Mesenteric fat pad (tissue), 1 donor: ENCODE results near the gene USF1. TPM values are rescaled to one million over a fixed set of nuclear protein-coding genes. Genes with fewer than 3 reads are reported as not detected.
"Not testable (repeated sequence)": the region's sequence is repeated elsewhere in the genome, so short reads cannot be mapped to it uniquely, and the experiment has no call there.

ENCODE experiments used
- DNase-seq: peaks from one replicate; pipeline ENCODE4 v3.0.0-alpha.2; 2020; ENCODE audit warnings: low spot score
- total RNA-seq: library from RNA; stranded (reverse); fragmentation: NEBNext Ultra II Directional; extraction: Animal tissue kit (Norgen Biotek cat#: 25700); gene quantifications from one replicate; pipeline ENCODE4 v1.2.1, GENCODE V29; 2021
- donor health status: DM: yes; HTN: yes; CAD: no.

Gene USF1
- total RNA-seq, 1 donor from 2014 or later, result 57.9 TPM

GRCh38 chr1:161079436-161080110, 33.8 kb upstream of the USF1 start:
- no peak for DNase-seq

DNA sequence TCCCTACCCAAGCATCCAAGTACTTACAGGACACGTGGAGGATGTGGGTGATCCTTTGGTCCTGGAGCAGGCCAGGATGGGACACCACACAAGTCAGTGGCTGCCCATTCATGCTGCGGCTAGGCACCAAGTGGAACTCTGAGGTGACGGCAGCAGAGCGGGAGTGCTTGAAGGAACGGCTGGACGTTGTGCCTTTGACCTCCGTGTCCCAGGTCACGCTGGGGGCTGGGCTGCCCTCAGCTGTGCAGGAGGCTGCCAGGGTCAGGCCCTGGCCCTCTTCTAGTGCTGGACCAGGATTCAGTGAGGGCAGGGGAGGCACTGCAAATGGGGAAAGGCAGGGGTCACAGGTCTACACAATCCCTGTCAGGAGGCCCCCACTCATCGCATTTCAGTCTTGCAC, 31.6 kb upstream of the USF1 start:
- DNase-seq, result no peak

- no peak for DNase-seq
Measured at GRCh38 chr1:161076410-161076809, 30.6 kb upstream of the USF1 start.

- DNase-seq, result no peak
Measured at GRCh38 chr1:161074676-161075368, 29.0 kb upstream of the USF1 start.

DNA sequence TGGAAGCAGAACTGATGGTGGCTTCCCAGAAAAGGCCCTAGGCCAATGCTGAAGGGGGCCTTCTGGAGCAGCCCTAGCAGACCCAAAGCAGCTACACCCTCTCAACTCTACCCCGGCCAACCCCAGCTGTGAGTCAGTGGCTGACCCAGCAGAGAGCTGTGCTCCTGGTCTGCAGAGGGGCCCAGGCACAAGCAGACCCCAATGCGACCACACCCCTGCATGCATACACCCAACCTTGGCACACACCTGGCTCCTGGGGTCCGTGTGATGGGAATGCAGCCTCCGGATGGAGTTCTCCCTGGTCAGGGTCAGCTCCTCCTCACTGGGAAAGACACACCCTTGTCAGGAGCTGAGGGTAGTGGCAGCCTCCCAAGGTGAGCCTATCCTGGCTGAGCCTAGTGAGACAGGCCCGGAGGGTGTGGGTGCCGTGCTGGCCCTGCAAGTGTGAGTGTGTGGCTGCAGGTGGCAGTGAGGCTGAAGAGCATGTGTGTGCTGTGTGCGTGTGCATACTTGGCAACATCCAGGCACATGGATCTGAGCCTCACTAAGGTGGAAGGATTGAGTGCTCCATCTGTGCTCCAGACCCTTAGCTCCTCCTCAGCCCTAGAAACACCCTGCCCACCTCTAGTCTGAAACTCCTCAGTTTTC, 27.8 kb upstream of the USF1 start:
- DNase-seq, result no peak

- DNase-seq, result no peak
Measured at GRCh38 chr1:161072751-161073449, 27.1 kb upstream of the USF1 start.

DNA sequence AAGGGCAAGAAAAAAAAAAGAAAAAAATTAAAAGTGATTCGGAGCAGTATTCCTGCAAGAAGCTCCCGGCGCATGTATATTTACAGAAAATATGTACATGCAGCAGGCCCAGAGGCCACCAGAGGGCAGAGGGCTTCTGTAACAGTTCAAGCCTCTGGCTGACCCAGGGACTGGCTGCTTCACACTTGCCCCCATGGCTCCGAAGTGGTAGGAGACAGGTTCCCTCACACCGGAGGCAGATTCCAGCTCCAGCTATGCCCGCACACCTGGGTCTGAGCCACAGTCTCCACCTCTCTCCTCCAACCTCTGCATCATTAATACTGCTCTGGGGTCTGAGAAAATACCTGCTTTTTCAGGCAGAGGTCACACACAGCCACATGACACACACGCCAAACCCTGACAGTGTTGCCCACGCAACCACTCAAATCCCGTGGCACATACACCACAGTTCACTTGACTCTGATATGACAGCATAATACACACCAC, 26.2 kb upstream of the USF1 start:
- no peak for DNase-seq

DNA sequence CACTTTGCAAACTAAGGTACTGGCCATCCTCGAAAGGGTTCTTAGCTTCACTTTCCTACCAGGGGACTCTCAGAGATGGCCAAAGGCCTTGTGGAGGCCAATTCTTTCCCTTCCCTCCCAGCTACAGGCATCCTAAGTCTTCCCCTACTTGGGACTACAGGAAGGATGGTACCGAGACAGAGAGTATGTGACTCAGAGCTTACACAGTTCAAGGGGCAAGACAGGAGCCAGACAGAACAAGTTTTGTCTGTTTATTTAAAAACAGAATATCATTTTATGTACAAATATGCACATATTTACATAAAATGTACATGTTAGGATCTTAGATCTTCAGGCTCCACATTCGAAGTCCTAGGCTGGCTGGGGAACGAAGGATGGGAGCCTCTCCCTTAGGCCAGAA, 25.0 kb upstream of the USF1 start:
- no peak for DNase-seq

DNA sequence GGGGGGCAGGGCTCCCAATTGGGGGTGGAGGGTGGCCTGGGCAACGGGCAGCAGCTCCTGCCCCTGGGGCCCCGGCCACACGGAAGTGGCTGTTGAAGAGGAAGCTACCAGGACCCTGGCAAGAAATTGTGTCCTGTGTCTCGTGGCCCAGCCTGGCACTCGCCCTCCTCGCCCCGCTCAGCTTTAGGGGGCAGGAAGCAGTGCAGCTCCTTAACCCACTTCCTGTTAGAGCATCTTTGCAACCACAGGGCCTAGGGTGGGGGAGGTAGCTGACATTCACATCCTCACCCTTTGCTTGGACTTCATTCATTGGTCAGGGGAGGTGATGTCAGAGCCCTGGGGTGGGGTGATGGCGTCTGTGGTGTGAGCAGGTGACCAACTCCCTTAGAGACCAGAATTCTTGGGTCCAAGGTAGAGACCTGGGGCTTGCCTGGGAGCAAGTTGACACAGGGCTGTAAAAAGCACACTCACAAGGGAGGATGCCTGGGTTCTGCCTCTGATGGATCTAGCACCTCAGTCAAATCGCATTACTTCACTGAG, 24.0 kb upstream of the USF1 start, which contains the start of gene ARHGAP30:
TSS of gene ARHGAP30 (minus strand) at position 161 of the 540 bp plus-strand sequence. CDS start 267 bp downstream, outside the sequence.
- no peak for DNase-seq

DNA sequence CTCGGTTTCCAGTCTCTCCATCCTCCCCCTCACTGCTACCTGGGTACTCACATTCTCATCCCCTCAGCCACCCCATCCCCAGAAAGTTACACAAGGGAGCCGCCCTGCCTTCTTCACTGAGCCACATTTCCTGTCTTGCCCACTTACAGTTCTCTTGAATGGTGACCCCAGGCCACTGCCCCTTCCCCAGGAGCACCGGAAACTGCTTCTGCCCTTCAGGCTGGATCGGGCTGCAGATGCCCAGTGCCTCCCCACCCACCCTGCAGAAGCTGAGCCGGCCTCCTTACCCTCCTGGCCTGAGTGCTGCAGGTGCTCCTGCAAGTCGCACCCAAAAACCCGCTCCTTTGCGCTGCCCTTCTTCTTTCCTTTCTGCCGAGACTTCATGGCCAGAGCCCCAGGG, 23.5 kb upstream of the USF1 start:
- no peak for DNase-seq

DNA sequence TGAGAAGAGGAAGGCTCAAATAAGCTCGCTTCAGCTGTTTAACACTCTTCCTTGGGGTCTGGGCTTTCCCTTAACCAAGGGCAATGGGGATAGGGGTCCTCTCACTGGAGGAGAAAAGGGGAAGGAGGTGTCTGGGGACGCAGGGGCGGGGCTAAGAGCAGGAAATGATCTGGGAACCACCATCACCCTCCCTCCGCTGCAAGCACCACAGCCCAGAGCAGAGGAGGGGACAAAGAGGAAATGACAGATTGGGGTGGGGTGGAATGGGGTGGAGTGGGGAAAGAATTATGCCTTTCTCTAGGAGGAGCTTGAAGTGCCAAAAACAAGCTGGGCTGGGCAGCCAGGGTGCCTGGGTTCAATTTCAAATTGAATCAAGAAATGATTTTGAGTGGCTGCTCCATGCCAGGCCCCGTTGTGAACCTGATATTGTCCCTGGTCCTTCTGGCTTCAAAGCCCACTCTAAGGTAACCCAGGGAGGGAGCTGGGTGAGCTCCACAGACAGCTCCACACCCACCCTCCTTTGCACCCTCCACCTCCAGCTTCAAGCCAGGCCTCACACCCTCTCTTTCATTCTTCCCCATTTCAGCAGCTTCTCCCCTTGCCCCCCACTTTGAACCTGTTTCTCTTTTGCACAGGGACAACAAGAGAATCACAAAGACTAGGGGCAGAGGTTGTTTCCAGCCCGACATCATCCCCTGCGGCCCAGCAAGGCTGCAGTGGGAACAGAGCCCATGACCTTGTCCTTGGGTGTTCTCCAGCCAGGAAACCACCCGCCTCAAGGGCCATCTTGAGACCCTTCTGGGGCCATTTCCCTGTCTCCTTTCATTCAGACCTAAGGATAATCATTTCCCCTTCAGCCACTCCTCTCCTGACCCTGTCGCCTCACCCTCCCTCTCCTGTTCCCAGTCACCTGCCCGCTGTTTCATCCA, 22.8 kb upstream of the USF1 start:
- DNase-seq, result no peak

GRCh38 chr1:161066694-161067093, 20.9 kb upstream of the USF1 start:
- DNase-seq, result no peak

DNA sequence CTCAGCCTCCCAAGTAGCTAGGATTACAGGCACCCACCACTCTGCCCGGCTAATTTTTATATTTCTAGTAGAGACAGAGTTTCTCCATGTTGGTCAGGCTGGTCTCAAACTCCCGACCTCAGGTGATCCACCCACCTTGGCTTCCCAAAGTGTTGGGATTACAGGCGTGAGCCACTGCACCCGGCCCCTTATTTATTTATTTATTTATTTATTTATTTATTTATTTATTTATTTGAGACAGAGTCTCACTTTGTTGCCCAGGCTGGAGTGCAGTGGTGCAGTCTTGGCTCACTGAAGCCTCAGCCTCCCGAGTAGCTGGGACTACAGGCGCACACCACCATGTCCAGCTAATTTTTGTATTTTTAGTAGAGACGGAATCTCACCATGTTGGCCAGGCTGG, 19.9 kb upstream of the USF1 start:
- DNase-seq, result not testable (repeated sequence)

- DNase-seq, result not testable (repeated sequence)
Measured at GRCh38 chr1:161063936-161064335, 18.2 kb upstream of the USF1 start.

GRCh38 chr1:161061419-161061818, 15.6 kb upstream of the USF1 start:
- DNase-seq, result no peak

DNA sequence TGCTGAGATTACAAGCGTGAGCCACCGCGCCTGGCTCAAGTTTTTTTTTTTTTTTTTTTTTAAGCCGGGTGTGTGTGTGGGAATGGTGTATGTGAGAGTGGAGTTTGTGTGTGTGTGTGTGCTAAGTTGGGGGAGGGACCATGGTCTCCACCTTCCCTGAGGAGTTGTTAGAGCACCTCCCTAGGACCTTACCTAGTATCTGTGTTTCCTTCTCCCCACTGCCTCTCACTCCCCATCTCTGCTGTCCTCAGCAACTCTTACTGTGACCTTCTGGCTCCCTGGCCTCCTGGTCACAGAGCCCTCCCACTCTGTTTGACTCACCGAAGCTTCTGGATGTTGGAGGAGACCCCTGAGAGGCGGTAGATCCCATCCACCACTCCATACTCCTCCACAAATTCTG, 13.5 kb upstream of the USF1 start:
- no peak for DNase-seq

DNA sequence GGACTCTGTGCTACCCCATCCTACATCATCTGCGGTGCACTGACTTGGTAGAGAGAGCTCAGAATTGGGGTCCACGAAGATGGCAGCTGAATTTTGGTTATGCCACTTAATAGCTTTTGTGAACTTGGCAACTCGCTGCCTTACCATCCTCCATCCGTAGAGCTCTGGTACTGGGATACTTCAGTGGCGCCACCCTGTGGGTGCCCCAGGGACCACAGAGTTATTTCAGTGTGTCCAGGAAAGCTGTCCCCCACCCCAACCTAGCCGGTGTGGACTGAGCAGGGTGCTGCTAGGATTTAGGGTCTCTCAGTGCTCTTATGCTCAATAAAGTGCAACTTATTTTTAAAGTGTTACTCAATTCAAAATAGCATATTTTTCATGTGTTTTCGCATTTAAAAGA, 9.0 kb upstream of the USF1 start:
- DNase-seq, result no peak

- DNase-seq, result no peak
Measured at GRCh38 chr1:161054232-161054631, 8.5 kb upstream of the USF1 start.

GRCh38 chr1:161052899-161053298, 7.1 kb upstream of the USF1 start:
- DNase-seq, result no peak

DNA sequence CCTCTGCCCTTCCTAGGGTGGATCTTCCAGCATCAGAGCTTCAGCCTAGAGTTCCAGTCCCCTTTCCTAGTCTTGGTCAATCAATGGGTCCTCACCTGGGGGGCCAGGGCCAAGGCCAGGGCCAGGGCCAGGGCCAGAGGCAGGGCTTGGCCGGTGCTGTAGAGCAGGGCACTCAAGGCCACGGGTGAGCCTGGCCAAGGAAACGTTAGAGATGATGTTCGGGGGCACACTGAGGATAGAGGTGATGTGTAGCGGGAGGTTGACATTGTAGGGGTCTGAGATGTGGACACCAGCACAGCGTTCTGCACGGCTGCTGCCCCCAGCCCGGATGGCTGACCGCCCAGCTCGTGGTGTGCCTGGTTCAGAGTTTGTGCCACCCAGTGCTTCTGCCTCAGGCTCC, 5.4 kb upstream of the USF1 start:
- DNase-seq, result no peak
